Left ventricle myocardium superior (tissue), 1 donor: ENCODE measurements around the gene SLC19A1. TPM values are rescaled to one million over a fixed set of nuclear protein-coding genes. Genes with fewer than 3 reads are reported as not detected.

Experiments
- ATAC-seq: fragments of 200-7000 bp; cut with Tn5 transposase; one replicate; pipeline ENCODE4 v1.9.1; 2020; ENCODE audit warnings: mild to moderate bottlenecking, moderate library complexity
- DNase-seq: peaks from one replicate; pipeline ENCODE4 v3.0.0-alpha.2; 2020
- intact Hi-C: fragments of 100-400 bp; cut with micrococcal nuclease; formaldehyde crosslinking; loops from one replicate; pipeline ENCODE4 v1.11.0; 2022
- total RNA-seq: library from RNA; stranded (reverse); fragmentation: NEBNext Ultra II Directional; extraction: Animal tissue kit (Norgen Biotek cat#: 25700); gene quantifications from one replicate; pipeline ENCODE4 v1.2.1, GENCODE V29; 2021
- donor health status: DM: no; HTN: yes; CAD: no; lungs with severe emphysema.

The SLC19A1 gene
- total RNA-seq, 1 donor from 2014 or later = 7.6 TPM

DNA sequence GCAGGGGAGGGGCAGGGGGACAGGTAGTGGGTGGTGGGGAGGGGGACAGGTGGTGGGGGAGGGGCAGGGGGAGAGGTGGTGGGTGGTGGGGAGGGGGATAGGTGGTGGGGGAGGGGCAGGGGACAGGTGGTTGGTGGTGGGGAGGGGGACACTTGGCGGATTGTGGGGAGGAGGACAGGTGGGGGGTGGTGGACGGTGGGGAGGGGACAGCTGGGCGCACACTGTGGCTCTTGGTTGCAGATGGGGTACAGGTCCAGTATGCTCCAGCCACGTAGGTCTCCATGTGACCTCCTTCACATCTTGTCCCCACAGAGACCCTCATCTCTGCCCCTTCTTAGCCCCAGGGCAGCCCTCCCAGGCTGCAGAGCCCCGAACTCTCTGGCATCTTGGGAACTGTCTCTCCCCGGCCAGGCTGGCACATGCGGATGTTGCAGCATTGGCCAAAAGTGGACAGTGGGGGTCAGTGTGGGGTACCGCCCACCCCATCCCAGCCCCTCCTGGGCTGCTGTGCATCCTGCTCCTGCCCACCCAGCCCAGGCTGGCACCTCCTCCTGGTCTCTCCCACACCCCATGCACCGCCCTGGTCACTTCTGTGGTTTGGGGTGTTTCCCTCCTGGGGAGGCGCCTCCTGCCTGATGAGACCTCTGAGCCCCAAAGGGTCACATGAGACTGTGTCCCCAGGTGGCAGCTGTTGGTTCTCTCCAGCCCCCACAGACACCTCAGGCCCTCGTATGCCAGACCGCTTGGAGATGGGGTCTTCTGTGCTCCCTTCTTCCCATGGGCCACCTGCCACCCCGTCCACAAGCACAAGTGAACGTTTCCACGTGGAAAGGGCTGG, 7.6 kb upstream of the SLC19A1 start:
- ATAC-seq (no peak), DNase-seq (no peak)

DNA sequence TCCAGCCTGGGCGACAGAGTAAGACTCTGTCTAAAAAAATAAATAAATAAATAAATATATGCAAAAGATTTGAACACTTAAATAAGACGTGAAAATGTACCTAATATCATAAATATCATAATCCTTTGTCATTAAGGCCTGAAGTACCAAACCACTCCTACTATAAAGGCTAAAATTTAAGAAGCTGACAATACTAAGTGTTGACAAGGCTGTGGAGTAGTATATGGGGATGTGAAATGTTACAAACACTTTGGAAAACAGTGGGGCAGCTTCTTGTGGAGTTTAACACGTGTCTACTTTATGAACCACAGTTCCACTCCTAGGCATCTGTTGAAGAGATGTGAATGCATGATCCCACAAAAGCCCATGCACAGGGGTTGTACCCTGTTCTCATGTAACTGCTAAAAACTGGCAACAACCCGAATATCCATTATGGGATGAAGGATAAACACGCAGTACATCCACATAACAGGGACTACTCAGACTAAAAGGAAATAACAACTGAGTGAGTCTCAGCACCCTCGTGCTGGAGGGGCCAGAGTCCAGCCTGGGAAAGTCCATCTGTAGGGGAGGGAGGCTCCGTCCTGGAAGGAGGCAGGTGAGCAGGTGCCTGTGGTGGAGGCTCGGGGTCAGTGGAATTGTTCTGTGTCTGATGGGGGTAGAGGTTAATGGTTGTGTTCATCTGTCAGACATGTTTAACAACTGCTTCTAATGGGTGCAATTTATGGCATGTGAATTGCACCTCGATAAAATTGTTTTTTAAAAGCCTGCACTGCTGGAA, 6.7 kb upstream of the SLC19A1 start:
- DNase-seq (no peak), ATAC-seq (no peak)
- intact Hi-C loops = no loop called here

More for the DNA sequence above, 7.6 kb upstream of the SLC19A1 start:
- intact Hi-C loops = loop anchor here (10.0 kb wide), 1 partner anchor 275 kb away; no protein-coding TSS in a partner anchor

DNA sequence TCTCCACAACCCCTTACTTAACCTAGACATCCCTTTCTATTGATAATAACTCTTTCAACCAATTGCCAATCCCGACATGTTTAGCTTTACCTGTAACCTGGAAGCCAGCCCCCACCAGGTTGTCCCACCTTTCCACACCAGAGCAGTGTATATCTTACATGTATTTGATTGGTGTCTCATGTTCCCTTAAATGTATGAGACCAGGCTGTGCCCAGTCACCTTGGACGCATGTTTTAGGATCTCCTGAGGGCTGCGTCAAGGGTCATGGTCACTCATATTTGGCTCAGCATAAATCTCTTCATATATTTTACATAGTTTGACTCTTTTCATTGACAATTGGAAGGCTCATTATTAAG, 5.3 kb upstream of the SLC19A1 start:
- intact Hi-C loops = no loop called here
- DNase-seq = no peak
- no peak for ATAC-seq

DNA sequence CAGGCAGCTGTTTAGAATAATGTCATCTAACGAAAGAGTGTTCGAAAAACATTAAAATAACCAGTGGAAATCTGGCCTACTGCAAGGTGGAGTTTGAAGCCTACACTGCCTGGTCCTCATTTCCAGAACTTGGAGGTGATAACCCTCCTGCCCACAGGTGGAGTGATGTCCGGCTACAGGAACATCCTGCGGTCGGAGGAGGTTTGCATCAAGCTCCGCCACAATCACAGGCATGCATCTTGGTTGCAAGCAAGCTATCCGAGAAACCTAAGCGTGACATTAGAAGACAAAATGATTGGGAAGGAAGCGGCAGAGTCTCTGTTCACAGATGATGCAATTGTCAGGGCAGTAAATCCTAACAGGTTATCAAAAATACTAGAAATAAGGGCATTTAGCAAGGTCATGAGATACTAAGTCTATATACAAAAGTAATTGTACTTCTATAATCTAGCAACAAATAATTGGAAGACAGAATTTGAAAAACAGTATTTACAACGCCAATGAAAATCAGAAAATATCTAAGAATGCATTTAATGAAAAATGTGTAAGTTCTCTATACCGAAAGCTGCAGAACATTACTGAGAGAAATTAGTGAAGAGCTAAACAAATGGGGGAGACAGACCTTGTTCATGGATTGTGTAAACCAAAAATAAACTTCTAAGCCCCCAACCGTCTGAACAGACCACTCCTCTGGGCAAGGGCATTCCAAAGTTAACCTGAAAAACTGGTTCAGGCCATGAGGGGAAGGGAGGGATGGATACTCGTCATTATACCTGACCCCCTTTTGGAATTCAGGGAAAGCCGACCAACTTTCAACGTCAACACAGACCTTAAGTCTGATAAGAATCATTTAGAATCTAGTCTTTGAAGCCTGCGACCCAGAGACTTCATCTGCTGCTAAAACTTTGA, 4.7 kb upstream of the SLC19A1 start:
- no peak for DNase-seq
- intact Hi-C loops = no loop called here
- no peak for ATAC-seq

DNA sequence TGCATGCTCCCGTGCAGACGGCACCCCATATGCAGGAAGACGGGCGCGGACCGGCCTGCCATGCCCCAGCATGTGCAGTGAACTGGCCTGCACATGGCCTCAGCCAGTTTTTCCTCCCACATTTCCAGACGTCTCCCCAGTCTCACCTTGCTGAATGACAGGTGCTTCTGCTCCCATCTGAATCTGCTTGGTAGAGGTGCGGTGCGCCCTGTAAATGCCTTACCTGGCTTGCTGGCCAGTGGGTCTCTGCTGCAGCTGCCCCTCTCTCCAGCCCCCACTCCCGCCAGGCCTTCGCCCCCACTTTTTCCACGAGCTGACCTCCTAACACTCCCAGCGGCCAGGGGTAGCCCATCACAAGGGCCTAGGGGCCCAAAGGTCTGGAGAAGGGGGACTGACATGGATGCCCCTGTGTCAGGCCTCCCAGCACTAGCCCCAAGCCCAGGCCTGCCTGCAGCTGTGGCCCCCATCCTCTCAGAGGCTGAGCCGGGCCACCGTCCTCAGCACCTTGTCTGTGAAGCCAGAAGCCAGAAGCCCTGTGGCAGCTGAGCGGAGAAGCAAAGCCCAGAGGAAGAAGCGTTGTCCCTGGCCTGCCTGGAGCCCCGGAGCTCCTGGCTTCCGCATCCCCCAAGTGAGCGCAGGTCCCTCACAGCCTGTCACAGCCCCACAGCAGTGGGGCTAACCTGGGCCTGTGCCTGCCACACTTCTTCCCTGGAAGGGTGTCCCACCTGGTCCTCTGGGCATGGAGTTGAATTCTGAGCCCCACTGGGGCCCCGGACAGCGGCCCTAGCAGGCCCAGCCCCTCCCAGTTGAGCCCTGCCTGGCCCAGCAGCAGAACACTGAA, 3.7 kb upstream of the SLC19A1 start:
- intact Hi-C loops = no loop called here
- no peak for ATAC-seq
- DNase-seq = no peak

DNA sequence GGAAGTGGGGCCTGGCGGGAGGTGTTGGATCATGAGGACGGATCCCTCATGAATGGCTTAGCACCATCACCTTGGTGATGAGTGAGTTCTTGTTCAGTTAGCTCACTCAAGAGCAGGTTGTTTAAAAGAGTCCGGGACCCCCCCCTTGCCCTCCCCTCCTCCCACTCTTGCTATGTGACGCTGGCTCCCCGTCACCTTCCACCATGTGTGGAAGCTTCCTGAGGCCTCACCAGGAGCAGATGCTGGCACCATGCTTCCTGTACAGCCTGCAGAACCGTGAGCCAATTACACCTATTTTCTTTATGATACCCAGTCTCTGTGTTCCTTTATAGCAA, 3.0 kb upstream of the SLC19A1 start:
- intact Hi-C loops = no loop called here
- no peak for DNase-seq
- no peak for ATAC-seq

DNA sequence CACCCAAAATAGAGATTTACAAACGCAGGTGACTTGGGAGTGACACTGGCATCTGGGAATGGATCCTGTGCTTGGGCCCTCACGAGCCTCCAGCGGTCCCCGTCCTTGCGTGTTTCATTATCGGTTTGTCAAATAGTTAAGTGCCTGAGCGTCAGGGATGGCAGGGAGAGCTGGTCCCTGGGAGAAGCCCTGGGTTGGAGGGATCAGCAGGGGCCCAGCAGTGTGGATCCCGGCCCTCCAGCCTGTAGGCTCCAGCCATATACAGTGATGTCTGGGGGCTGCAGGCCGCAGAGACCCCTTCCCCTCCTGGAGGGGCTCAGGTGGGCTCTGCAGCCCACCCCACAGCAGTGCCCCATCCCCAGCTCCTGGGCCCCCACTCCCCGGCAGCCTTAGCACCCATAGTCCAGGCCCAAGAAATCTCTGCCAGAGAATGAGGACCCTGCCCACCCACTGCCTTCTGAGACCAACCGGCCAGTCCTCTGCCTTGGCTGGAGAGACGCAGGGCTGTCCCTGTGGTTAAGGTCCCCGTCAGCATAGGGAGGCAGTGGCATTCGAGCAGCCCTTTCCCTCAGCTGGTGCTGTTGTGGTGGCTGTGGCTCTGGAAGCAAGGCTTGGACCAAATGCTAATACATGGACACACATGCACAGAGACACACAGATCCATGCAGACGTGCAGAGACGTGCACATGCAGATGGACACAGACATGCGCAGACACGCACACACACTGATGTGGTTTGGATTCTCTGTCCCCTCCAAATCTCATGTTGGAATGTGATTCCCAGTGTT, 2.4 kb upstream of the SLC19A1 start:
- intact Hi-C loops = no loop called here
- no peak for DNase-seq

DNA sequence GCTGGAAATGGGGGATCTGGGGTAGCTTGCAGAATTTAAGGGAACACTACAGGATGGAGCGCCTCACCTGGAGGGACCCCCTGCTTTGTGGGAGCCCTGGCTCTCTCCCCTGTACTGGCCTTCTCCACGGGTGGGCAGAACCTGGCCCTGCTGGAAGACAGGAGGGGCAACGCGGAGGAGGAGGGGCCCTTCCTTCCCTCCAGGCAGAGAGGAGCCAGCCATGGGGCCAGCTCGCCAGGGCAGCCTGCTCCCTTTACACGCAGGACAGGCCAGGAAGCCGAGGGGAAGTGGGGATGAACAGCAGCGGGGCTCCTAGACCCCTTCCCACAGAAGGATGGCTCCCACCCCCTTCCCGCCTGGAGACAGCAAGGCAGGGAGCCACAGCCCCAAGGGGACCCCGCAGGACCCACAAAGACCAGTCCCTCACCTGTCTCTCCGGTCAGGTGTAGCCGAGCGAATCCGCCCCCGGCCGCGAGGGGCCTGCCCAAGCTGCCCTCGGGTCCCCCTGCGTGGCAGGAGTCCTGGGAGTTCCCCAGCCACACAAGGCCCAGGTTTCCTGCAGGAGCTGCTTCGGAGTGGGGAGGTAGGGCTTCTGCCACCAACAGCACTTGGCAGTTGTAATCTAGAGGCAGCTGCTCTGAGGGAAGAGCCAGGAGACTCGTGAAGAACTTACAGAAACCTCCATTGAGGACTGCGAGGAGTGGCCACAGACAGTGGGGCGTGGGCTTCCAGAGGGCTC, 1.6 kb upstream of the SLC19A1 start:
- ATAC-seq (no peak), DNase-seq (peak; percentile 25)
- intact Hi-C loops = no loop called here

More for the DNA sequence above, 2.4 kb upstream of the SLC19A1 start:
- no peak for ATAC-seq

DNA sequence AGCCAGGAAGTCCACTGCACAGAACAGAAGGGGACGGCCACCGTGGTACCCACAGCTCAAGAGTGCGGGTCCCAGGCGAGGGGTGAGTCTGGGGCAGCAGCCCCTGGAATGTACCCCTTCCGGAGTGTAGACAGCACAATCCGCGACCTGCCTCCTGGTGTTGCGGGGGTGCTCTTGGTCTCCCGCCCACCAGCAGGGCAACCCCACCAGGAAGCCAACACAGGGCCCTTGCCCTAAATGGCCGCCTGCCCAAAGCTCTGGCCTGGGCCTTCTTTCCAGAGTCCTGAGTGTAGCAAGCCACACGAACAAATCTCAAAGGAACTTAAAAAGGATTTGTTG, 1.1 kb upstream of the SLC19A1 start:
- intact Hi-C loops = no loop called here
- ATAC-seq = no peak
- peak; percentile 29 for DNase-seq

DNA sequence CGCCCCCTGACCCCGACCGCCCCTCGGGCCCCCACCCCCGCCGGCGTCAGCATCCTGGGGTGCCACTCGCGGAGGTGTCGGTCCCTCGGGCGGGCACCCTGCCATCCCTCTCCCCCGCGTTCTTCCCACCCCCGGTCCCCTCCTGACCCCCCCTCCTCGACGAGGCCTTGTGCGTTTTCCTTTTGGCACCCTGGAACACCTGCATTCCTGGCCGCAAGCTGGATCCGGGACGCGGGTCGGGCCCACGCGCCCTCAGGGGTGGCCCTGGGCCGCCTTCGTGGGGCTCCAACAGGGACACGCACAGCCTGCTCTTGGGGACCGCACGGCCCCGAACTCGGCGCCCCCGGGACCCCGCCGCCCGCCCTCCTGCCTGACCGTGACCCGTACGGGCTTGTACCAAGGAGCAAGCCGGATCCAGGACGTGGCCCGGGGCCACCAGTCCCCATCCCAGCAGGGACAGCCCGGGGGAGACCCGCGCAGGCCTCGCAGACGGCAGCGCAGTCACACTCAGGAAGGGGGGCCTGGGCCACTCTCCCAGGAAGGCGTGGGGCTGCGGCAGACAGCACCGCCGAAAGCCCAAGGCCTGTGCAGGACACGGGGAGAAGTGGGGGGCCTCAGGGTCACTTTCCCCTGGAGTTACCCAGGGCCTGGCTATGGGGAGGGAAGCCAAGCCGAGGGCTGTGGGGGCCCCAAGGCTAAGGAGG, 579 bp upstream of the SLC19A1 start:
- ATAC-seq (peak; percentile 1), DNase-seq (peak; percentile 44)
- intact Hi-C loops = no loop called here

DNA sequence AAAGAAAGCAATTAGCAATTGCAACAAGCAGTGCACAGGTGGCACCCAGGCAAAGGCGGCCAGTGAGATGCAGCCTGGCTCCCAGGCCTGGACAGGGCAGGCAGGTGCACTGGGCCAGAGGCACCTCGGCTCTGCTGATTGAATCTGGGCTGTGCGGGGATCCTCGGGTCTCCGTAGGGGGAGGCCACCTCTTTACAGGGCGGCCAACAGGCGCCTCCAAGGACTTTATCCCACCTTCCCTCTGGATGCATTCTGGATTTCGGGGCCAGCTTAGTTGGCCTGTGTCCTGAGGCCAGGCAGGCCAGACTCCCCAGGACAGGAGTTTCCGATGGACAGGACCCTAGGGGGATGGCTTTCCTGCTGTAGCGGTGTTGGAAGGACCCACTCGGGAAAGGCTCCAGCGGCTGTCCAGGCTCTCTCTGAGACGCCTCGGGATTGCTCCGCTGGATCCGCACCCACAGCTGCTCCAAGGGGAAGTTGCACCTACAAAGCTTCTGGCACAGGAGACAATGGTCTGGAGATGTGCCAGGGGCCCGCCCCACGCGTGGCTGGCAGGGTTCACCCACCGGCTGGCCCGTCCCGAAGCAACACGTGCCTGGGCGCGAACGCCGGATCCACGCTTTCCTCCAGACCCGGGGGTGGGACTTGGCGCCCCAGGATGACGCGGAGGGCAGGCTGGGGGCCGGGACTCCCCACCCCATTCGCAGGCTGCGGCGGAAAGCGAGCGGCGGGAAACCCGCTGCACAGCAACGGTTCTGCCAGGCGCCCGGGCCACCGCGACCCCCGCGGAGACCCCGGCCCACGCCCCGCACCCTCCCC, 810 bp downstream of the SLC19A1 start:
- peak; percentile 86 for DNase-seq
- ATAC-seq = peak; percentile 72
- intact Hi-C loops = no loop called here

DNA sequence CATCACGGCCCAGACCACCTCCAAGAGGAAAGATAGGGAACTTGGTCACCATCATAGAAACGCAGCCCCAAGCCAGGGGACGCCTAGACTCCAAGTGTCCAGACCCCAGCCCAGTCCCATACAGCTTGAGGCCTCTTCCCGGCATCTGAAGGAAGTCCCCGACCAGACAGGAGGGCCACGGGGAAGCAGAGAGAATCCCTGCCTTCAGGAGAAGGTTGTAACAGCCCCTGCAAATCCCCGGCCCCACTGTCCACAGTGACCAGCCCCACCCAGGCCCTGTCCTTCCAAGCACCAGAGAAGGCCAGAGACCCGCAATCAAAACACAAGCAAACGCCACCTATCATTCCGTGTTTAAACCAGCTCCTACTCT, 1.7 kb downstream of the SLC19A1 start:
- intact Hi-C loops = no loop called here
- DNase-seq (no peak), ATAC-seq (no peak)

DNA sequence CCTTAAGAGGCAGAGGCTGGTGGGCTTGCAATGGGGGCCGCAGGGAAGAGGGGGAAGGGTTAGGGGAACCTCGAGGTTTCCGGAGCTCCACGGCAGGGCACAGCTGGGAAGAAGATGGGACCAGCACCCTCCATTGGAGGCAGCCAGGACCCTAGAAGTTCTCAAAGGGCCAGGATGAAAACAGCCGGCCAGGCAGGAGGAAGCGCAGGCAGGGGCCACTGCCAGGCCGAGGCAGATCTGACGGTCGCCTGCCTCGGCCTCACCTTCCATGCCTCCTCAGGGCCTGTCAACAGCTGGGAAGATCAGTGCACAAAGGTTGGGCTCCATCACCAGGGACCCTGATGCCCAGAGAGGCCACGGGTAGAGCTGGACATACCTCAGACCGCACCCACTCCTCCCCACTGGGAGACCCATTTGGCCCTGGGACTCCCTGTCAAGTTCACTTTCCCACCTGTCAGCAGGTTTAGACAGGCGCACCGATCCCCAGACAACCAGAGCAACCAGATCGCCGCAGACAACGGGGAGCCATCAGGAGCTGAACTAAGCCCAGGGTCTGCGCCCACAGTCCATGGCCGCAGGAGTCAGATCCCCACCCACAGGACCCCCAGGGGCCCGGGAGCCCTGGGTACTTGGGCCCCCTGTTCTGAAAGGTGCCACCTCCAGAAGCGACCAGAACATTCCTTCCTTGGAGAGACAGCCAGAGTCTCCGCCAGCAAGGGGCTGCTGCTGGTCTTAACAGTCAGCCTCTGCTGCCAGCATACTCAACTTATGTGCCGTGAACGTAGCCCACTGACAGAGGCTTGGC, 2.2 kb downstream of the SLC19A1 start:
- no peak for DNase-seq
- intact Hi-C loops = no loop called here
- ATAC-seq = no peak

DNA sequence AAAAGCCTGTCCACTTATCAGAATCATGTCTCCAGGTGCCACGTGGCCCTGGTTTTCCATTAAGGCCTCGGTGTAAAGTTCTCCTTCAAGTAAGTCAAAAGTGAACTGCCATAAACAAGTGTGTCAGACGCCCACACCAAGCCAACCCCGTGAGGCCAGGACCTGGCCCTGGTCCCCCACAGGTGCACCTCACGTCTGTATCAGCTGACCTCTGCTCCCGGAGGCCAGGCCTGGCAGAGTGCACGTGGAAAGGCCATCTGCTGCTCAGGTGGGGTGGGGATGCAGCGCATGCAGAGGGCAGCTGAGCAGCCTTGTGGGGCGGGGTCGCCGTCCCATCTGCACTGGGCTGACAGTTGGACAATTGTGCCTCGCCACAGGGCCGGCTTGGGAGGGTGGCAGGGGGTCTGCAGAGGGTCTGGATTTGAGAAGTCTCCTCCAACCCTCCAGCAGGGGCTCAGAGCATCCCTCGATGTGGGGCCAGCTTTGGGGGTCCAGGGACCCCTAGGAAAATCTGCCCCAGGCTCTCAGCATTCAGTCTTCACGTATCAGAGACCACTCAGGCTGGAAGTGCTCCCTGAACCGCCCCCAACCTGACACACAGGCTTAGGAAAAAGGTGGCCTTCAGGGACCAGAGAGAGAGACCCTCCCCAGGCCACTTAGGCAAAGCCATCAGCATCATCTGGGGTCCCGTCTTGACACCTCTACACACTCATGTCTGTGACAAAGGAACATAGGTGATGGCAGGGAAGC, 3.0 kb downstream of the SLC19A1 start:
- DNase-seq (peak; percentile 28), ATAC-seq (no peak)
- intact Hi-C loops = no loop called here
